SK-N-SH (cell line): ENCODE results near the gene PVRIG.

Experiments used
- EP300 ChIP-seq, 2 experiments: IDR thresholded peaks; 2 replicates each; pipeline versions ENCODE4 v1.4.0 to v1.6.1; 2012; ENCODE audit warnings: borderline replicate concordance in 1 of 2, low read depth in 1 of 2, low read length in 1 of 2
- FOSL2 ChIP-seq: IDR thresholded peaks from 2 replicates; pipeline ENCODE4 v1.4.0; 2012; ENCODE audit warnings: low read depth, mild to moderate bottlenecking, moderate library complexity, borderline replicate concordance
- POLR2AphosphoS5 ChIP-seq: IDR thresholded peaks from 2 replicates; pipeline ENCODE4 v1.6.1; 2012; ENCODE audit warnings: low read depth, low read length
- RCOR1 ChIP-seq: fragments of 150-350 bp; IDR thresholded peaks from 2 replicates; pipeline ENCODE4 v1.6.1; 2017; ENCODE audit warnings: antibody characterized with exemption, low read length
- REST ChIP-seq: IDR thresholded peaks from 2 replicates; pipeline ENCODE4 v1.6.1; 2012; ENCODE audit warnings: mild to moderate bottlenecking, low read depth, low read length, moderate library complexity
- RXRA ChIP-seq: IDR thresholded peaks from 2 replicates; pipeline ENCODE4 v1.4.0; 2012; ENCODE audit warnings: low read depth, mild to moderate bottlenecking, borderline replicate concordance
- SMC3 ChIP-seq: IDR thresholded peaks from 2 replicates; pipeline ENCODE4 v1.6.1; 2012; ENCODE audit warnings: low read depth, low read length, improper control_type of control experiment
- TCF12 ChIP-seq: IDR thresholded peaks from 2 replicates; pipeline ENCODE4 v1.4.0; 2012
- TF ChIP-seq, protein P1 (sequence below): fragments of 200-600 bp; sonication (generic); IDR thresholded peaks from 2 replicates; pipeline ENCODE4 v1.6.1; 2017; ENCODE audit warnings: antibody characterized with exemption, mild to moderate bottlenecking, moderate library complexity

GRCh38 chr7:100209493-100209892, 10.3 kb upstream of the PVRIG start:
- TF ChIP-seq, protein P1, sequence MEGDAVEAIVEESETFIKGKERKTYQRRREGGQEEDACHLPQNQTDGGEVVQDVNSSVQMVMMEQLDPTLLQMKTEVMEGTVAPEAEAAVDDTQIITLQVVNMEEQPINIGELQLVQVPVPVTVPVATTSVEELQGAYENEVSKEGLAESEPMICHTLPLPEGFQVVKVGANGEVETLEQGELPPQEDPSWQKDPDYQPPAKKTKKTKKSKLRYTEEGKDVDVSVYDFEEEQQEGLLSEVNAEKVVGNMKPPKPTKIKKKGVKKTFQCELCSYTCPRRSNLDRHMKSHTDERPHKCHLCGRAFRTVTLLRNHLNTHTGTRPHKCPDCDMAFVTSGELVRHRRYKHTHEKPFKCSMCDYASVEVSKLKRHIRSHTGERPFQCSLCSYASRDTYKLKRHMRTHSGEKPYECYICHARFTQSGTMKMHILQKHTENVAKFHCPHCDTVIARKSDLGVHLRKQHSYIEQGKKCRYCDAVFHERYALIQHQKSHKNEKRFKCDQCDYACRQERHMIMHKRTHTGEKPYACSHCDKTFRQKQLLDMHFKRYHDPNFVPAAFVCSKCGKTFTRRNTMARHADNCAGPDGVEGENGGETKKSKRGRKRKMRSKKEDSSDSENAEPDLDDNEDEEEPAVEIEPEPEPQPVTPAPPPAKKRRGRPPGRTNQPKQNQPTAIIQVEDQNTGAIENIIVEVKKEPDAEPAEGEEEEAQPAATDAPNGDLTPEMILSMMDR = no peak
- TF ChIP-seq TCF12 (no peak), SMC3 (no peak), RXRA (no peak), EP300 (IDR thresholded peaks at IDR 0.05; ENCODE audit: borderline replicate concordance in 1 of 2, low read depth in 1 of 2, low read length in 1 of 2) (no peak), POLR2AphosphoS5 (no peak), RCOR1 (no peak), FOSL2 (no peak), REST (no peak)
